ENCODE data around the gene SNX8.

The SNX8 gene

GRCh38 chr7:2280424-2280823 is 33.8 kb downstream of the SNX8 start:
- TF ChIP-seq CTCF (IDR thresholded peaks at IDR 0.05; ENCODE audit: low read depth, low read length, missing control alignments) = no peak
- DNase-seq (ENCODE audit: extremely low read depth, low read depth) = no peak
- no peak overlapping the region for H3K4me3 ChIP-seq (replicated peaks; ENCODE audit: low read depth, low read length)

- H3K4me3 ChIP-seq (replicated peaks; ENCODE audit: low read depth, low read length) = no peak overlapping the region
- TF ChIP-seq CTCF (IDR thresholded peaks at IDR 0.05; ENCODE audit: low read depth, low read length, missing control alignments) = no peak
- DNase-seq (ENCODE audit: extremely low read depth, low read depth) = no peak
Observed at GRCh38 chr7:2279896-2280295, 34.3 kb downstream of the SNX8 start.

GRCh38 chr7:2278026-2278425 is 36.2 kb downstream of the SNX8 start:
- TF ChIP-seq CTCF (IDR thresholded peaks at IDR 0.05; ENCODE audit: low read depth, low read length, missing control alignments) = no peak
- no peak overlapping the region for H3K4me3 ChIP-seq (replicated peaks; ENCODE audit: low read depth, low read length)
- no peak for DNase-seq (ENCODE audit: extremely low read depth, low read depth)

GRCh38 chr7:2276107-2276506 is 38.1 kb downstream of the SNX8 start:
- no peak for DNase-seq (ENCODE audit: extremely low read depth, low read depth)
- H3K4me3 ChIP-seq (replicated peaks; ENCODE audit: low read depth, low read length) = no peak overlapping the region
- TF ChIP-seq CTCF (IDR thresholded peaks at IDR 0.05; ENCODE audit: low read depth, low read length, missing control alignments) = no peak

GRCh38 chr7:2275101-2275500 is 39.1 kb downstream of the SNX8 start:
- TF ChIP-seq CTCF (IDR thresholded peaks at IDR 0.05; ENCODE audit: low read depth, low read length, missing control alignments) = no peak
- no peak overlapping the region for H3K4me3 ChIP-seq (replicated peaks; ENCODE audit: low read depth, low read length)
- DNase-seq (ENCODE audit: extremely low read depth, low read depth) = no peak

GRCh38 chr7:2274666-2275065 is 39.6 kb downstream of the SNX8 start:
- no peak for TF ChIP-seq CTCF (IDR thresholded peaks at IDR 0.05; ENCODE audit: low read depth, low read length, missing control alignments)
- H3K4me3 ChIP-seq (replicated peaks; ENCODE audit: low read depth, low read length) = no peak overlapping the region
- DNase-seq (ENCODE audit: extremely low read depth, low read depth) = no peak

- no peak overlapping the region for H3K4me3 ChIP-seq (replicated peaks; ENCODE audit: low read depth, low read length)
- no peak for DNase-seq (ENCODE audit: extremely low read depth, low read depth)
- no peak for TF ChIP-seq CTCF (IDR thresholded peaks at IDR 0.05; ENCODE audit: low read depth, low read length, missing control alignments)
Observed at GRCh38 chr7:2273866-2274265, 40.4 kb downstream of the SNX8 start.

Data from HFF-Myc (cell line).